GM19438 (cell line): ENCODE results near the gene KIAA1586.

Source experiments
- ATAC-seq: cut with Tn5 transposase; IDR thresholded peaks from one replicate; pipeline ENCODE4 v1.9.1; 2021; ENCODE audit warnings: low read depth; ENCODE audit not compliant: unreplicated experiment

Gene KIAA1586

GRCh38 chr6:57094689-57095088 lies 48.2 kb downstream of the KIAA1586 start:
- no peak for ATAC-seq

DNA sequence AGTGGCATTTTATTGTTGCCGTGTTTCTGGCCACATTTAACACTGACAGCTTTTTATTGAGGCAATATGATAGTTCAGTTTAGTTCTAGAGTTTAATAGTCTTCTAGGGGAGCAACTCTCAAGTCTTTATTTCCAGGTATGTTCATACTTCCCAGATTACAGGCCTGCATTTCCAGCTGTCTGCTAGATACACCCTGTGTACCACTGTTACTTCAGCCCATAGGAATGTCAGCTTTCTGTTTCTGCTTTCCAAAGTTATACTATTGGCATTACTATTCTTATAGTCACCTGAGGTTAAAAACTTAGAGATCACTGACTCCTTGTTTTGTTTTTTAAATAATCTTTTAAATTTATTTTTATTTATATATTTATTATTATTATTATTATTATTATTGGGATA lies 51.1 kb downstream of the KIAA1586 start:
- ATAC-seq, result no peak

DNA sequence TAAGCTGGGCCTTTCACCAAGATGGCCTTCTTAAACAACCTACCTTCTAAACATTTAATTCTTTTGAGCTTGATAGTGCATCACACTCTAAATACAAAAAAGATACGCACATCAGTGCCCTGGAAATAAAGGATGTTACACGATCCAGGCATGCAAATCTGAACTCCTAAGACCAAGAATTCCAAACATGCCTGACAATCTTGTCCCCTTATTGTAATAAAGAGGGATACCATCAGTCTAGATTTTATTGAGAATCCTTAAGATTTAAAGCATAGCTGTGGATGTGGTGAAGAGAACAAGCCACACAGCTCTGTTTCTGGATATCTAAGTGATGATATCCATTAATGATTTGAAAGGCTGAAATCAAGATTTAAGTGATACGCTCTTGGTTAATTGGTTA lies 56.5 kb downstream of the KIAA1586 start:
- ATAC-seq, result no peak

GRCh38 chr6:57104336-57104735 lies 57.8 kb downstream of the KIAA1586 start:
- no peak for ATAC-seq
